Transverse colon (tissue), 4 donors: Measurements from ENCODE around the gene IL17B.

Experiments
- CTCF ChIP-seq, 5 experiments: fragments of 200-600 bp in 3 of 5; fragments of 450-650 bp in 2 of 5; sonication (generic) in 3 of 5; IDR thresholded peaks; 1 replicate in 2 of 5; 2 replicates in 3 of 5; pipeline ENCODE4 v1.5.1; 2016 to 2017; ENCODE audit warnings: antibody characterized with exemption in 5 of 5, inconsistent platforms in 3 of 5, mild to moderate bottlenecking in 2 of 5, moderate library complexity in 1 of 5
- EP300 ChIP-seq: sonication (generic); formaldehyde crosslinking; IDR thresholded peaks from one replicate; pipeline ENCODE4 v1.6.1; 2017; ENCODE audit warnings: antibody characterized with exemption, low read depth
- POLR2A ChIP-seq: fragments of 450-650 bp; IDR thresholded peaks from one replicate; pipeline ENCODE4 v1.6.1; 2016; ENCODE audit warnings: antibody characterized with exemption, mild to moderate bottlenecking, moderate library complexity
- POLR2AphosphoS5 ChIP-seq, 3 donors: sonication (generic); formaldehyde crosslinking; IDR thresholded peaks; one replicate each; pipeline ENCODE4 v1.6.1; 2016; ENCODE audit warnings: antibody characterized with exemption in 3 of 3

GRCh38 chr5:149399775-149400174 is 20.7 kb upstream of the IL17B start:
- TF ChIP-seq CTCF (IDR thresholded peaks at IDR 0.05) = no peak
- TF ChIP-seq EP300 = no peak
- TF ChIP-seq POLR2AphosphoS5 (IDR thresholded peaks at IDR 0.05) = no peak
- no peak for TF ChIP-seq POLR2A
